Measurements from ENCODE around the gene RASA3. TPM values are rescaled to one million over a fixed set of nuclear protein-coding genes. Genes with fewer than 3 reads are reported as not detected.

RASA3 gene
- total and polyA plus RNA-seq, 10 of the 15 experiments (the other 5 are each of a cell fraction or from before 2014, with no cell fraction given): 0.79 to 33.9 (median 17.6) TPM

DNA sequence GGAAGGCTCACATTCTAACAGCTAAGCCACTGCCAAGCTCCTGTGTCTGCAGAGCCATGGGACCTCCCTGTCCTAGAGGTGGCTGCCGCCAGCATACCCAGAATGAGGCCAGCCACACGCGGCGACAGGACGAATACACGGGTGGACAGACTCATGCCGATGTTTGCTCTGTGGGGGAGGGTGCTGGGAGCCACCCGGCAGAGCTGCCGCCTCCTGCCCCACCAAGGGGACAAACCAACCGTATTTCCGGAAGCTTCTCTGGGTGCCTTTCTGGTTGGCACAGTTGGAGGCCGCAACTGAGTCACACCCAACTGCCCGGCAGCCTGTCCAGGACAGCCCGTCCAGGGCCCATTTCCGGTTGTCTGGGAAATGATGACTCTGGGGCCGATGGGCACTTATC lies 178.9 kb downstream of the RASA3 start:
- ATAC-seq: no peak
- TF ChIP-seq SIX5 (IDR thresholded peaks at IDR 0.05; ENCODE audit: low read depth, low read length, severe bottlenecking): no peak
- TF ChIP-seq, protein P1, sequence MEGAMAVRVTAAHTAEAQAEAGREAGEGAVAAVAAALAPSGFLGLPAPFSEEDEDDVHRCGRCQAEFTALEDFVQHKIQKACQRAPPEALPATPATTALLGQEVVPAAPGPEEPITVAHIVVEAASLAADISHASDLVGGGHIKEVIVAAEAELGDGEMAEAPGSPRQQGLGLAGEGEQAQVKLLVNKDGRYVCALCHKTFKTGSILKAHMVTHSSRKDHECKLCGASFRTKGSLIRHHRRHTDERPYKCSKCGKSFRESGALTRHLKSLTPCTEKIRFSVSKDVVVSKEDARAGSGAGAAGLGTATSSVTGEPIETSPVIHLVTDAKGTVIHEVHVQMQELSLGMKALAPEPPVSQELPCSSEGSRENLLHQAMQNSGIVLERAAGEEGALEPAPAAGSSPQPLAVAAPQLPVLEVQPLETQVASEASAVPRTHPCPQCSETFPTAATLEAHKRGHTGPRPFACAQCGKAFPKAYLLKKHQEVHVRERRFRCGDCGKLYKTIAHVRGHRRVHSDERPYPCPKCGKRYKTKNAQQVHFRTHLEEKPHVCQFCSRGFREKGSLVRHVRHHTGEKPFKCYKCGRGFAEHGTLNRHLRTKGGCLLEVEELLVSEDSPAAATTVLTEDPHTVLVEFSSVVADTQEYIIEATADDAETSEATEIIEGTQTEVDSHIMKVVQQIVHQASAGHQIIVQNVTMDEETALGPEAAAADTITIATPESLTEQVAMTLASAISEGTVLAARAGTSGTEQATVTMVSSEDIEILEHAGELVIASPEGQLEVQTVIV (IDR thresholded peaks at IDR 0.05; ENCODE audit: borderline replicate concordance, partially characterized antibody): no peak
- TF ChIP-seq CREB1 (IDR thresholded peaks at IDR 0.05; ENCODE audit: low read depth): no peak
- TF ChIP-seq MEF2B (IDR thresholded peaks at IDR 0.05; ENCODE audit: partially characterized antibody, poor library complexity, severe bottlenecking): no peak
- TF ChIP-seq, protein P2, sequence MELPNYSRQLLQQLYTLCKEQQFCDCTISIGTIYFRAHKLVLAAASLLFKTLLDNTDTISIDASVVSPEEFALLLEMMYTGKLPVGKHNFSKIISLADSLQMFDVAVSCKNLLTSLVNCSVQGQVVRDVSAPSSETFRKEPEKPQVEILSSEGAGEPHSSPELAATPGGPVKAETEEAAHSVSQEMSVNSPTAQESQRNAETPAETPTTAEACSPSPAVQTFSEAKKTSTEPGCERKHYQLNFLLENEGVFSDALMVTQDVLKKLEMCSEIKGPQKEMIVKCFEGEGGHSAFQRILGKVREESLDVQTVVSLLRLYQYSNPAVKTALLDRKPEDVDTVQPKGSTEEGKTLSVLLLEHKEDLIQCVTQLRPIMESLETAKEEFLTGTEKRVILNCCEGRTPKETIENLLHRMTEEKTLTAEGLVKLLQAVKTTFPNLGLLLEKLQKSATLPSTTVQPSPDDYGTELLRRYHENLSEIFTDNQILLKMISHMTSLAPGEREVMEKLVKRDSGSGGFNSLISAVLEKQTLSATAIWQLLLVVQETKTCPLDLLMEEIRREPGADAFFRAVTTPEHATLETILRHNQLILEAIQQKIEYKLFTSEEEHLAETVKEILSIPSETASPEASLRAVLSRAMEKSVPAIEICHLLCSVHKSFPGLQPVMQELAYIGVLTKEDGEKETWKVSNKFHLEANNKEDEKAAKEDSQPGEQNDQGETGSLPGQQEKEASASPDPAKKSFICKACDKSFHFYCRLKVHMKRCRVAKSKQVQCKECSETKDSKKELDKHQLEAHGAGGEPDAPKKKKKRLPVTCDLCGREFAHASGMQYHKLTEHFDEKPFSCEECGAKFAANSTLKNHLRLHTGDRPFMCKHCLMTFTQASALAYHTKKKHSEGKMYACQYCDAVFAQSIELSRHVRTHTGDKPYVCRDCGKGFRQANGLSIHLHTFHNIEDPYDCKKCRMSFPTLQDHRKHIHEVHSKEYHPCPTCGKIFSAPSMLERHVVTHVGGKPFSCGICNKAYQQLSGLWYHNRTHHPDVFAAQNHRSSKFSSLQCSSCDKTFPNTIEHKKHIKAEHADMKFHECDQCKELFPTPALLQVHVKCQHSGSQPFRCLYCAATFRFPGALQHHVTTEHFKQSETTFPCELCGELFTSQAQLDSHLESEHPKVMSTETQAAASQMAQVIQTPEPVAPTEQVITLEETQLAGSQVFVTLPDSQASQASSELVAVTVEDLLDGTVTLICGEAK (IDR thresholded peaks at IDR 0.05; ENCODE audit: borderline replicate concordance): no peak
- TF ChIP-seq IKZF2 (IDR thresholded peaks at IDR 0.05): no peak
- no peak for TF ChIP-seq SPI1 (IDR thresholded peaks at IDR 0.05; ENCODE audit: borderline replicate concordance, insufficient read depth, low read depth, low read length)
- TF ChIP-seq, protein P3, sequence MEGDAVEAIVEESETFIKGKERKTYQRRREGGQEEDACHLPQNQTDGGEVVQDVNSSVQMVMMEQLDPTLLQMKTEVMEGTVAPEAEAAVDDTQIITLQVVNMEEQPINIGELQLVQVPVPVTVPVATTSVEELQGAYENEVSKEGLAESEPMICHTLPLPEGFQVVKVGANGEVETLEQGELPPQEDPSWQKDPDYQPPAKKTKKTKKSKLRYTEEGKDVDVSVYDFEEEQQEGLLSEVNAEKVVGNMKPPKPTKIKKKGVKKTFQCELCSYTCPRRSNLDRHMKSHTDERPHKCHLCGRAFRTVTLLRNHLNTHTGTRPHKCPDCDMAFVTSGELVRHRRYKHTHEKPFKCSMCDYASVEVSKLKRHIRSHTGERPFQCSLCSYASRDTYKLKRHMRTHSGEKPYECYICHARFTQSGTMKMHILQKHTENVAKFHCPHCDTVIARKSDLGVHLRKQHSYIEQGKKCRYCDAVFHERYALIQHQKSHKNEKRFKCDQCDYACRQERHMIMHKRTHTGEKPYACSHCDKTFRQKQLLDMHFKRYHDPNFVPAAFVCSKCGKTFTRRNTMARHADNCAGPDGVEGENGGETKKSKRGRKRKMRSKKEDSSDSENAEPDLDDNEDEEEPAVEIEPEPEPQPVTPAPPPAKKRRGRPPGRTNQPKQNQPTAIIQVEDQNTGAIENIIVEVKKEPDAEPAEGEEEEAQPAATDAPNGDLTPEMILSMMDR (IDR thresholded peaks at IDR 0.05 in 2 of 3, conservative IDR thresholded peaks at IDR 0.05 in 1 of 3; ENCODE audit: control insufficient read depth in 2 of 3, extremely low read depth in 1 of 3, insufficient read depth in 1 of 3, low read depth in 3 of 3, low read length in 3 of 3): no peak
- TF ChIP-seq NFIC (IDR thresholded peaks at IDR 0.05; ENCODE audit: low read depth, low read length): no peak
- Histone ChIP-seq H3K9ac (ENCODE audit: control insufficient read depth, insufficient read depth, low read length) (no peak overlapping the region), H3K4me1 (ENCODE audit: control insufficient read depth, insufficient read depth, low read length) (no peaks in the 10 kb centered on the region), H3K27ac (ENCODE audit: control insufficient read depth, insufficient read depth) (no peak overlapping the region), H3K9me3 (replicated peaks; ENCODE audit: control insufficient read depth, insufficient read depth, low read length) (no peaks in the 10 kb centered on the region; the same call in 2 of the 3 replicates), H3K4me3 (no peak overlapping the region), H3K36me3 (ENCODE audit: control insufficient read depth in 2 of 2, insufficient read depth in 2 of 2, low read length in 1 of 2) (no peaks in the 10 kb centered on the region), H4K20me1 (ENCODE audit: control insufficient read depth, insufficient read depth) (no peaks in the 10 kb centered on the region), H2AFZ (ENCODE audit: control insufficient read depth, low read depth, low read length) (no peak overlapping the region), H3K79me2 (ENCODE audit: control insufficient read depth, insufficient read depth, low read length) (no peaks in the 10 kb centered on the region), H3K27me3 (replicated peaks in 1 of 2; ENCODE audit: control insufficient read depth in 2 of 2, insufficient read depth in 2 of 2, low read length in 1 of 2) (no peaks in the 10 kb centered on the region), H3K4me2 (ENCODE audit: control insufficient read depth, insufficient read depth) (no peak overlapping the region)
- ChIA-PET SMC1A (ENCODE audit: uncharacterized antibody, unreplicated experiment) (no interaction called here), RAD21 (ENCODE audit: unreplicated experiment) (no interaction called here), CTCF (interaction anchor here (0.6 kb wide), 1 partner anchor 326 kb away, joined by 4 read pairs; no protein-coding TSS in a partner anchor), POLR2A (interaction anchor here (0.6 kb wide), 1 partner anchor 191 kb away, joined by 4 read pairs; no protein-coding TSS in a partner anchor)
- no peak for DNase-seq (ENCODE audit: low read depth, low spot score)
- no peak for FAIRE-seq
- WGBS (ENCODE audit: insufficient coverage, insufficient replicate concordance, low lambda C conversion rate, missing lambda C conversion rate): 83% methylated on average over 16 of the region's 16 CpGs
- in situ Hi-C loops (cut with MboI): no loop called here
- intact Hi-C loops (cut with micrococcal nuclease; ENCODE audit: unreplicated experiment): no loop called here
- BruUV-seq (replicated peaks): no TSS peak

Data from GM12878 (cell line).